MM.1S (cell line): ENCODE data around the gene ILF3.

Experiments used
- EZH2 ChIP-seq: fragments of 300-600 bp; sonication (generic); optimal IDR thresholded peaks from 2 replicates; pipeline ENCODE3; 2017; ENCODE audit warnings: low read depth, mild to moderate bottlenecking, antibody characterized with exemption, low read length, mixed read lengths
- EZH2phosphoT487 ChIP-seq: fragments of 300-600 bp; sonication (generic); IDR thresholded peaks from 2 replicates; pipeline ENCODE4 v1.6.1; 2018; ENCODE audit warnings: antibody characterized with exemption, low read length
- TF ChIP-seq, protein P1 (sequence below): fragments of 300-600 bp; sonication (generic); IDR thresholded peaks from 2 replicates; pipeline ENCODE4 v1.5.1; 2016; ENCODE audit warnings: antibody characterized with exemption, low read length, mixed read lengths

DNA sequence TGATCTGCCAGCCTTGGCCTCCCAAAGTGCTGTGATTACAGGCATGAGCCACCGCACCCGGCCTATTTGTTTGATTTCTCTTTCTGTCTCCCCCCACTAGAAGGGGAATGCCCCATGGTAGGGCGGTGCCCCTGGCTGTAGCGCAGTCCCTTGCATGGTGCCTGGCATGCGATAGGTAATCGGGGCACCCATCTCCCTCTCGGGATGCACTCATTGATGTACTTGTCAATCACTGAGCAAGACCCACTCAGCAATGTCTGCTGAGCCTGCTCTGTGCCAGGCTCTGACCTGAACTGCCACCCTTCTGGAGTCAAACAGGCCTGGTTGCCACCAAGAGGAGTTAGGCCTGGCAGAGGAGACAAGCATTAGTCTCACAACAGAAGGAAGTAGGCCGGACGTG lies 83.6 kb downstream of the ILF3 start:
- TF ChIP-seq, protein P1, sequence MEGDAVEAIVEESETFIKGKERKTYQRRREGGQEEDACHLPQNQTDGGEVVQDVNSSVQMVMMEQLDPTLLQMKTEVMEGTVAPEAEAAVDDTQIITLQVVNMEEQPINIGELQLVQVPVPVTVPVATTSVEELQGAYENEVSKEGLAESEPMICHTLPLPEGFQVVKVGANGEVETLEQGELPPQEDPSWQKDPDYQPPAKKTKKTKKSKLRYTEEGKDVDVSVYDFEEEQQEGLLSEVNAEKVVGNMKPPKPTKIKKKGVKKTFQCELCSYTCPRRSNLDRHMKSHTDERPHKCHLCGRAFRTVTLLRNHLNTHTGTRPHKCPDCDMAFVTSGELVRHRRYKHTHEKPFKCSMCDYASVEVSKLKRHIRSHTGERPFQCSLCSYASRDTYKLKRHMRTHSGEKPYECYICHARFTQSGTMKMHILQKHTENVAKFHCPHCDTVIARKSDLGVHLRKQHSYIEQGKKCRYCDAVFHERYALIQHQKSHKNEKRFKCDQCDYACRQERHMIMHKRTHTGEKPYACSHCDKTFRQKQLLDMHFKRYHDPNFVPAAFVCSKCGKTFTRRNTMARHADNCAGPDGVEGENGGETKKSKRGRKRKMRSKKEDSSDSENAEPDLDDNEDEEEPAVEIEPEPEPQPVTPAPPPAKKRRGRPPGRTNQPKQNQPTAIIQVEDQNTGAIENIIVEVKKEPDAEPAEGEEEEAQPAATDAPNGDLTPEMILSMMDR = no peak
- no peak for TF ChIP-seq EZH2
- TF ChIP-seq EZH2phosphoT487 = no peak
